Measurements from ENCODE around the gene ELK4. TPM values are rescaled to one million over a fixed set of nuclear protein-coding genes. Genes with fewer than 3 reads are reported as not detected.

The ELK4 gene
- total RNA-seq, 1 donor from 2014 or later = 36.6 TPM

- Histone ChIP-seq H3F3A (ENCODE audit: low read depth) (peaks cover 13% of the 10 kb centered on the region), H4K20me1 (ENCODE audit: low read depth) (no peaks in the 10 kb centered on the region), H3K79me2 (ENCODE audit: low read depth) (no peaks in the 10 kb centered on the region), H2AFZ (replicated peaks) (no peak overlapping the region), H3K9ac (no peak overlapping the region), H3K4me3 (no peak overlapping the region), H3K27ac (no peak overlapping the region), H3K36me3 (no peaks in the 10 kb centered on the region), H3K4me2 (no peak overlapping the region), H3K9me3 (ENCODE audit: low read depth) (no peaks in the 10 kb centered on the region), H3K27me3 (no peaks in the 10 kb centered on the region), H3K4me1 (no peaks in the 10 kb centered on the region)
- Mint-ChIP-seq H3K36me3 (peaks cover 29% of the 10 kb centered on the region), H3K4me1 (no peaks in the 10 kb centered on the region), H3K27me3 (ENCODE audit: insufficient read depth, low read depth) (peaks cover 2% of the 10 kb centered on the region), H3K27ac (no peak overlapping the region), H3K9me3 (no peaks in the 10 kb centered on the region), H3K4me3 (no peak overlapping the region)
- no peak for DNase-seq (ENCODE audit: low spot score)
- TF ChIP-seq EZH2phosphoT487 (IDR thresholded peaks at IDR 0.05) = no peak
- TF ChIP-seq EZH2 (IDR thresholded peaks at IDR 0.05) = no peak
- TF ChIP-seq CTCF (IDR thresholded peaks at IDR 0.05) = no peak
Observed at GRCh38 chr1:205599669-205600042, 32.2 kb downstream of the ELK4 start.

DNA sequence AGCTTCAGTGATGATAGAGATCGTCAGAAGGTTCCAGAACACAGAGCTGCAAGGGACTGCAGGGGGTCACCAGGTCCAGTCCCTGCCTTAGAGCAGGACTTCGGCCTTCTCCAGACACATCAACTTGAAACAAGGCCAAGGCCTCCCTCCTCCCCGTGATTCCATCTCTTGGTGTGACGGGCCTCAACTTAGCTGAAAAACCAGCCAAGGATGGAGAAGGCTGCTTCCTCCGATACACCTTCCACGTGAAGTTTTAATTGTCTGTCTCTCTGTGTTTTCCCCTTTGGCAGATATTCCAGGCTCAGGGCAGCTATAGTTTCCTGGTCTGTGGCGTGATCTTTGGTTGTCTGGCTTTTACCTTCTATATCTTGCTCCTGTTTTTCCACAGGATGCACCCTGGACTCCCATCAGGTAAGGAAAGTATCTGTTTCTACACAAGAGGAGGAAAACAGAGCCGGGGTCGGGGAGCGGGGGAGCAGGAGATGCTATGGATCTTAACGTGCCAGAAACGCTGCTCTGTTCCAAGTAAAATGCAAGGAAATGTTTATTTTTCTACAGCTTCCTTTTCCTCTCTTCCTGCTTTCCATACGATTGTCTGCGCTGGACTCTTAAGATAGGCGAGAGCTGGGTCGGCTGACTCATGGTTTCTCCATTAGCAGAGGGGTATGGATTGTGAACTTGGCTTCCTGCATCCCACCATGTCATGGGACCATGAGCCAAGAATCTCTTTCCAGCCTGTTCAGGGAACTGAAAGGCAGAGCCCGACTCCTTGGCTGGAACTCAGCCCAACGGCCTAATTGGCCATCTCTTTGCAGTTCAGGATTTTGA is 32.8 kb downstream of the ELK4 start:
- no peak overlapping the region for H3K27ac ChIP-seq
- Mint-ChIP-seq H3K4me3 (no peak overlapping the region), H3K4me1 (no peaks in the 10 kb centered on the region), H3K27ac (no peak overlapping the region), H3K9me3 (no peaks in the 10 kb centered on the region), H3K27me3 (ENCODE audit: insufficient read depth, low read depth) (peaks cover 2% of the 10 kb centered on the region), H3K36me3 (peaks cover 25% of the 10 kb centered on the region)
- no peaks in the 10 kb centered on the region for H3K4me1 ChIP-seq
- H3F3A ChIP-seq (ENCODE audit: low read depth) = peaks cover 13% of the 10 kb centered on the region
- DNase-seq (ENCODE audit: low spot score) = no peak
- no peak overlapping the region for H2AFZ ChIP-seq (replicated peaks)
- H3K9me3 ChIP-seq (ENCODE audit: low read depth) = no peaks in the 10 kb centered on the region
- H3K4me2 ChIP-seq = no peak overlapping the region
- H3K4me3 ChIP-seq = no peak overlapping the region
- H3K27me3 ChIP-seq = no peaks in the 10 kb centered on the region
- no peaks in the 10 kb centered on the region for H3K79me2 ChIP-seq (ENCODE audit: low read depth)
- no peak overlapping the region for H3K9ac ChIP-seq
- H4K20me1 ChIP-seq (ENCODE audit: low read depth) = no peaks in the 10 kb centered on the region
- TF ChIP-seq EZH2 (IDR thresholded peaks at IDR 0.05) (no peak), EZH2phosphoT487 (IDR thresholded peaks at IDR 0.05) (no peak), CTCF (IDR thresholded peaks at IDR 0.05) (no peak)
- no peaks in the 10 kb centered on the region for H3K36me3 ChIP-seq

DNA sequence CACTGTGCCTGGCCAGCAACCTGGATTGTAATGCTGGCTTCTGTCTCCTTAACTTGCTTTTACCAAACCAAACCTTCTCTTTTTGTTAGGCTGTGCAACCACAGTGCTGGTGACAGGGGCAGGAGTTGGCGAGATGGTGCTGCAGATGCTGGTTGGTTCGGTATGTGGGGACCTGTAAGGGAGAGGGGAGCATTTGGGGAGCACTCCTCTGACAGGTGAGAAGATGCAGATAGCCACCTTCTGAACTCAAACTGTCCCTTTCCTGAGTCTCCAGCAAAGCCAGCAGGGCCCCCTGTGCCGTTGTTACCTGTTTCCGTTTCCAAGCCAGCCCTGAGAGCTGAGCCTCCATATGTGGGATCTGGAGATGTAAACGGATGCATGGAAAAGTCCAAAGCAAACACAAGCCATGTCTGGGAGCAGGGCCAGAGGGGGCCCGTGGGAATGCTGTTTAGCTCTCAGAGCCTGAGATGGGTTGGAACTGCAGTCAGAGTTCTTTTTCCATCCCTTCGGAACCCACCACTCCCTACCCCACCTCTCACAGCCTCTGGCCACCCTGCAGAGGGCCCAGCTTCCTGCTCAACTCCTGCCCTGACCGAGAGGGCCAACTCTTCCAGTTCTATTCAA is 34.0 kb downstream of the ELK4 start:
- Mint-ChIP-seq H3K36me3 (peaks cover 21% of the 10 kb centered on the region), H3K4me3 (no peak overlapping the region), H3K27me3 (ENCODE audit: insufficient read depth, low read depth) (peaks cover 2% of the 10 kb centered on the region), H3K9me3 (no peaks in the 10 kb centered on the region), H3K27ac (no peak overlapping the region), H3K4me1 (no peaks in the 10 kb centered on the region)
- Histone ChIP-seq H3K4me2 (no peak overlapping the region), H3K27ac (no peak overlapping the region), H3K27me3 (no peaks in the 10 kb centered on the region), H3K4me3 (no peak overlapping the region), H4K20me1 (ENCODE audit: low read depth) (no peaks in the 10 kb centered on the region), H3F3A (ENCODE audit: low read depth) (peaks cover 5% of the 10 kb centered on the region), H3K4me1 (no peaks in the 10 kb centered on the region), H2AFZ (replicated peaks) (no peak overlapping the region), H3K9me3 (ENCODE audit: low read depth) (no peaks in the 10 kb centered on the region), H3K36me3 (no peaks in the 10 kb centered on the region), H3K9ac (no peak overlapping the region), H3K79me2 (ENCODE audit: low read depth) (no peaks in the 10 kb centered on the region)
- no peak for TF ChIP-seq EZH2 (IDR thresholded peaks at IDR 0.05)
- TF ChIP-seq EZH2phosphoT487 (IDR thresholded peaks at IDR 0.05) = no peak
- TF ChIP-seq CTCF (IDR thresholded peaks at IDR 0.05) = no peak
- no peak for DNase-seq (ENCODE audit: low spot score)
